ENCODE results near the gene DNM1.

DNA sequence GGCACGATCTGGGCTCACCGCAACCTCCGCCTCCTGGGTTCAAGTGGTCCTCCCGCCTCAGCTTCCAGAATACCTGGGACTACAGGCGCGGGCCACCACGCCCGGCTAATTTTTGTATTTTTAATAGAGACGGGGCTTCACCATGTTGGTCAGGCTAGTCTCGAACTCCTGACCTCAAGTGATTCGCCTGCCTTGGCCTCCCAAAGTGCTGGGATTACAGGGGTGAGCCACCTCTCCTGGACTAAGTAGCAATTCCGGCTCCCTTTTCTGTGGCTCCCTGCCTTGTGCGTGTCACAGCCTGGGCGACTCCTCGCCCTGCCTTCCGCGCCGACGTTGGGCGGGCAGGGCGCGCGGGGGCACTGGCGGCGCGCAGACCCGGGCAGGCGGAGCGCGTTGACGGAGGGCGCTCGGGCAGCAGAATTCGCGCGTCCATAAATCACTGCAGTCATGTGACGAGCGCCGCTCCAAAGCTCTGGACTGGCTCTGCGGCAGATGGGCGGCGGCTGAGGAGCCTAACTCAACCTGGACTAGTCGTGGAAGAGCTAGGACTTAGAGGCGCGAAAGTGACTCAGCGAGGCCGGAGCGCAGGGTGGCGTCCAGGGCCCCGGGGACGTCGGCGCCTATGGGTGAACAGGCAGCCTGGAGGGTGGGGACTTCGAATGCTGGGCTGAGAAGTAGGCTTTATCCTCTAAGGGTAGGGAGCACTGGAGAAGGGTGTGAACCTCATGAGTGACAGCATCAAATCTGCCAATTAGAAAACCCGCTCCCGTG, 10.4 kb upstream of the DNM1 start:
- TF ChIP-seq, protein P1, sequence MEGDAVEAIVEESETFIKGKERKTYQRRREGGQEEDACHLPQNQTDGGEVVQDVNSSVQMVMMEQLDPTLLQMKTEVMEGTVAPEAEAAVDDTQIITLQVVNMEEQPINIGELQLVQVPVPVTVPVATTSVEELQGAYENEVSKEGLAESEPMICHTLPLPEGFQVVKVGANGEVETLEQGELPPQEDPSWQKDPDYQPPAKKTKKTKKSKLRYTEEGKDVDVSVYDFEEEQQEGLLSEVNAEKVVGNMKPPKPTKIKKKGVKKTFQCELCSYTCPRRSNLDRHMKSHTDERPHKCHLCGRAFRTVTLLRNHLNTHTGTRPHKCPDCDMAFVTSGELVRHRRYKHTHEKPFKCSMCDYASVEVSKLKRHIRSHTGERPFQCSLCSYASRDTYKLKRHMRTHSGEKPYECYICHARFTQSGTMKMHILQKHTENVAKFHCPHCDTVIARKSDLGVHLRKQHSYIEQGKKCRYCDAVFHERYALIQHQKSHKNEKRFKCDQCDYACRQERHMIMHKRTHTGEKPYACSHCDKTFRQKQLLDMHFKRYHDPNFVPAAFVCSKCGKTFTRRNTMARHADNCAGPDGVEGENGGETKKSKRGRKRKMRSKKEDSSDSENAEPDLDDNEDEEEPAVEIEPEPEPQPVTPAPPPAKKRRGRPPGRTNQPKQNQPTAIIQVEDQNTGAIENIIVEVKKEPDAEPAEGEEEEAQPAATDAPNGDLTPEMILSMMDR (IDR thresholded peaks at IDR 0.05; ENCODE audit: low read depth, low read length, missing input control), result peak; percentile 34
- TF ChIP-seq YY1 (IDR thresholded peaks at IDR 0.05) (no peak), EGR1 (IDR thresholded peaks at IDR 0.05; ENCODE audit: low read depth in 2 of 2) (peak in 1 of 2 donors; percentile 29), RAD21 (IDR thresholded peaks at IDR 0.05) (peak in 1 of 2 donors; percentile 21), FOXA1 (IDR thresholded peaks at IDR 0.05) (no peak), RXRA (IDR thresholded peaks at IDR 0.05) (no peak)
- TF ChIP-seq, protein P2, sequence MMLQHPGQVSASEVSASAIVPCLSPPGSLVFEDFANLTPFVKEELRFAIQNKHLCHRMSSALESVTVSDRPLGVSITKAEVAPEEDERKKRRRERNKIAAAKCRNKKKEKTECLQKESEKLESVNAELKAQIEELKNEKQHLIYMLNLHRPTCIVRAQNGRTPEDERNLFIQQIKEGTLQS (IDR thresholded peaks at IDR 0.05), result no peak
- TF ChIP-seq, protein P3, sequence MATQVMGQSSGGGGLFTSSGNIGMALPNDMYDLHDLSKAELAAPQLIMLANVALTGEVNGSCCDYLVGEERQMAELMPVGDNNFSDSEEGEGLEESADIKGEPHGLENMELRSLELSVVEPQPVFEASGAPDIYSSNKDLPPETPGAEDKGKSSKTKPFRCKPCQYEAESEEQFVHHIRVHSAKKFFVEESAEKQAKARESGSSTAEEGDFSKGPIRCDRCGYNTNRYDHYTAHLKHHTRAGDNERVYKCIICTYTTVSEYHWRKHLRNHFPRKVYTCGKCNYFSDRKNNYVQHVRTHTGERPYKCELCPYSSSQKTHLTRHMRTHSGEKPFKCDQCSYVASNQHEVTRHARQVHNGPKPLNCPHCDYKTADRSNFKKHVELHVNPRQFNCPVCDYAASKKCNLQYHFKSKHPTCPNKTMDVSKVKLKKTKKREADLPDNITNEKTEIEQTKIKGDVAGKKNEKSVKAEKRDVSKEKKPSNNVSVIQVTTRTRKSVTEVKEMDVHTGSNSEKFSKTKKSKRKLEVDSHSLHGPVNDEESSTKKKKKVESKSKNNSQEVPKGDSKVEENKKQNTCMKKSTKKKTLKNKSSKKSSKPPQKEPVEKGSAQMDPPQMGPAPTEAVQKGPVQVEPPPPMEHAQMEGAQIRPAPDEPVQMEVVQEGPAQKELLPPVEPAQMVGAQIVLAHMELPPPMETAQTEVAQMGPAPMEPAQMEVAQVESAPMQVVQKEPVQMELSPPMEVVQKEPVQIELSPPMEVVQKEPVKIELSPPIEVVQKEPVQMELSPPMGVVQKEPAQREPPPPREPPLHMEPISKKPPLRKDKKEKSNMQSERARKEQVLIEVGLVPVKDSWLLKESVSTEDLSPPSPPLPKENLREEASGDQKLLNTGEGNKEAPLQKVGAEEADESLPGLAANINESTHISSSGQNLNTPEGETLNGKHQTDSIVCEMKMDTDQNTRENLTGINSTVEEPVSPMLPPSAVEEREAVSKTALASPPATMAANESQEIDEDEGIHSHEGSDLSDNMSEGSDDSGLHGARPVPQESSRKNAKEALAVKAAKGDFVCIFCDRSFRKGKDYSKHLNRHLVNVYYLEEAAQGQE (IDR thresholded peaks at IDR 0.05), result no peak

Measured in liver (tissue), 3 donors.